GM23338 (cell line): Measurements from ENCODE around the gene GMEB2.

Experiments used
- TF ChIP-seq, protein P1 (sequence below), 2 experiments: fragments of 200-600 bp in 1 of 2; sonication (generic) in 1 of 2; conservative IDR thresholded peaks; 2 replicates each; pipeline versions ENCODE4 v1.5.1 to v1.6.1; 2016 to 2017; ENCODE audit warnings: antibody characterized with exemption in 2 of 2, low read depth in 2 of 2, mild to moderate bottlenecking in 2 of 2, moderate library complexity in 1 of 2
- TF ChIP-seq, protein P2 (sequence below): IDR thresholded peaks from one replicate; pipeline ENCODE4 v1.6.1; 2018; ENCODE audit warnings: antibody characterized with exemption; ENCODE audit not compliant: unreplicated experiment

DNA sequence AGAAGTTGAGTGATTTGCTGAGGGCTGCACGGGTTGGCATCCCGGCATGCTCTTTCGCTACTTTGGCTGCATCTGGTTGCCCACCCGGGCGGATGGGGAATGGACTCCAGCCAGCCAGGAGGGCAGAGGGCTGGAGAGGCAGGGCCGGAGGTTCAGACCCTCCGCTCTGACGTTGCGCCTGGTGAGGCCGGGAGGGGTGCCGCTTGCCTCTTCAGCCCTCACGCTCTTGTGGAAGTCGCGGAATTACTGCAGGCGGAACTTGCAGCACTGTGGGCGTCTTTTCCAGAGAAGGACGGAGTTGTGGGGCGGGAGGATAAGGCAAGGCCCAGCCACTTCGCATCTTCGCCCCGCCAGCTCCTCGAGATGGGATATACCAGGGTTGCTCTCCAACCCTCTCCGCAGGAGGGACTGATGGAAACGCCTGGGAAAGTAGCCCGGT is 31.9 kb upstream of the GMEB2 start:
- TF ChIP-seq, protein P1, sequence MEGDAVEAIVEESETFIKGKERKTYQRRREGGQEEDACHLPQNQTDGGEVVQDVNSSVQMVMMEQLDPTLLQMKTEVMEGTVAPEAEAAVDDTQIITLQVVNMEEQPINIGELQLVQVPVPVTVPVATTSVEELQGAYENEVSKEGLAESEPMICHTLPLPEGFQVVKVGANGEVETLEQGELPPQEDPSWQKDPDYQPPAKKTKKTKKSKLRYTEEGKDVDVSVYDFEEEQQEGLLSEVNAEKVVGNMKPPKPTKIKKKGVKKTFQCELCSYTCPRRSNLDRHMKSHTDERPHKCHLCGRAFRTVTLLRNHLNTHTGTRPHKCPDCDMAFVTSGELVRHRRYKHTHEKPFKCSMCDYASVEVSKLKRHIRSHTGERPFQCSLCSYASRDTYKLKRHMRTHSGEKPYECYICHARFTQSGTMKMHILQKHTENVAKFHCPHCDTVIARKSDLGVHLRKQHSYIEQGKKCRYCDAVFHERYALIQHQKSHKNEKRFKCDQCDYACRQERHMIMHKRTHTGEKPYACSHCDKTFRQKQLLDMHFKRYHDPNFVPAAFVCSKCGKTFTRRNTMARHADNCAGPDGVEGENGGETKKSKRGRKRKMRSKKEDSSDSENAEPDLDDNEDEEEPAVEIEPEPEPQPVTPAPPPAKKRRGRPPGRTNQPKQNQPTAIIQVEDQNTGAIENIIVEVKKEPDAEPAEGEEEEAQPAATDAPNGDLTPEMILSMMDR (conservative IDR thresholded peaks at IDR 0.05; ENCODE audit: low read depth in 2 of 2) = no peak
- TF ChIP-seq, protein P2, sequence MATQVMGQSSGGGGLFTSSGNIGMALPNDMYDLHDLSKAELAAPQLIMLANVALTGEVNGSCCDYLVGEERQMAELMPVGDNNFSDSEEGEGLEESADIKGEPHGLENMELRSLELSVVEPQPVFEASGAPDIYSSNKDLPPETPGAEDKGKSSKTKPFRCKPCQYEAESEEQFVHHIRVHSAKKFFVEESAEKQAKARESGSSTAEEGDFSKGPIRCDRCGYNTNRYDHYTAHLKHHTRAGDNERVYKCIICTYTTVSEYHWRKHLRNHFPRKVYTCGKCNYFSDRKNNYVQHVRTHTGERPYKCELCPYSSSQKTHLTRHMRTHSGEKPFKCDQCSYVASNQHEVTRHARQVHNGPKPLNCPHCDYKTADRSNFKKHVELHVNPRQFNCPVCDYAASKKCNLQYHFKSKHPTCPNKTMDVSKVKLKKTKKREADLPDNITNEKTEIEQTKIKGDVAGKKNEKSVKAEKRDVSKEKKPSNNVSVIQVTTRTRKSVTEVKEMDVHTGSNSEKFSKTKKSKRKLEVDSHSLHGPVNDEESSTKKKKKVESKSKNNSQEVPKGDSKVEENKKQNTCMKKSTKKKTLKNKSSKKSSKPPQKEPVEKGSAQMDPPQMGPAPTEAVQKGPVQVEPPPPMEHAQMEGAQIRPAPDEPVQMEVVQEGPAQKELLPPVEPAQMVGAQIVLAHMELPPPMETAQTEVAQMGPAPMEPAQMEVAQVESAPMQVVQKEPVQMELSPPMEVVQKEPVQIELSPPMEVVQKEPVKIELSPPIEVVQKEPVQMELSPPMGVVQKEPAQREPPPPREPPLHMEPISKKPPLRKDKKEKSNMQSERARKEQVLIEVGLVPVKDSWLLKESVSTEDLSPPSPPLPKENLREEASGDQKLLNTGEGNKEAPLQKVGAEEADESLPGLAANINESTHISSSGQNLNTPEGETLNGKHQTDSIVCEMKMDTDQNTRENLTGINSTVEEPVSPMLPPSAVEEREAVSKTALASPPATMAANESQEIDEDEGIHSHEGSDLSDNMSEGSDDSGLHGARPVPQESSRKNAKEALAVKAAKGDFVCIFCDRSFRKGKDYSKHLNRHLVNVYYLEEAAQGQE = no peak
